GM18499 (cell line): Measurements from ENCODE around the gene AHR.
"Not testable (repeated sequence)": the region's sequence is repeated elsewhere in the genome, so short reads cannot be mapped to it uniquely, and the experiment has no call there.

ENCODE experiments used
- ATAC-seq: cut with Tn5 transposase; IDR thresholded peaks from one replicate; pipeline ENCODE4 v1.9.1; 2021; ENCODE audit warnings: moderate number of reproducible peaks; ENCODE audit not compliant: insufficient read depth, unreplicated experiment

Gene AHR

DNA sequence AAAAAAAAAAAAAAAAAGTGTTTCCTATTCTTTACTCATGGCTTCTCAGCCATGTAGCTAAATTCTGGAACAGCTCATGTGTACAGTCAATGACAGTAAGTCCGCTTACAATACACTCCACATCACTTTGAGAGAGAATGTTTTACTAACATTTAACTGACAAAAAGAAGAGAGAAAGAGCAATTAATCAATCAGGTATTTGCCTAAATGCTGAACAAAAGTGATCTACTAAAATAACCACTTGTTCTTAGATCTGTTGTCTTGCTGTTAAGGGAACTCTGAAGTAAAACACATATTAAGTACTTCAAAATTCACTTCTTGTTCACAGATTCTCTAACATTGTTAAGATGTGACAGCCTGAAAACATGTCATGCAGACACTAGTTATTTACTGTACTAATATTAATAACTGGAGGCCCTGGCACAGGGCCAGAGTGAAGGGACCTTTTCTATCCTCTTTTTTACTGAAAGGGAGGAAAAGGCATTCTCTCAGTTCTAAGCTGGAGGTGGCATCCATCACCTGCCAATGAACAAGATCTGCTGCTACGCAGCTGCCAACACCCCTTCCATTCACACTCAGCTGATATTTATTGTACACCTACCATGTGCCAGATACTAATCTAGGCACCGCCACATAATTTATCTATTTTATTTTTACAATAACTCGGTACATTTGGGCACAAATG, 72.6 kb downstream of the AHR start:
- ATAC-seq, result no peak

- no peak for ATAC-seq
Observed at GRCh38 chr7:17371671-17372524, 73.4 kb downstream of the AHR start.

- ATAC-seq, result no peak
Observed at GRCh38 chr7:17374157-17374556, 75.7 kb downstream of the AHR start.

GRCh38 chr7:17374654-17375053, 76.2 kb downstream of the AHR start:
- no peak for ATAC-seq

DNA sequence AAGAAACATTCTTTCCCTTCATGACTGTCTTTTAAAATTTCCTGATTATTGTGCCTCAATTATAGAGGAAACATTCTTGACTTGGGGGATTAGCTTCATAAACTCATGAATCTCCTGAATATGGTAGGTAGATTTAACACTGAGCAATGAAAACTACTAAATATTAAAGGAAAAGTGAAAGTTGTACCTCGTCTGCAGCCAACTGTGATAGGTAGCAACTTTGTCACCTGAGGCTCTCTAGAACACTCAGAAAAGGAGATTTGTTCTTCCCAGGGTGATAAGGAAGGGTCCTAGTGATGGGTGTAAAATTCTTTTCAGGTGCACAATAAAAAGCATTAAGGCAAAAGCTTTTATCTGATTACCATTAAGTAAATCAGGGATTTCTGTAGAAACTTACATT, 78.1 kb downstream of the AHR start:
- ATAC-seq, result no peak

DNA sequence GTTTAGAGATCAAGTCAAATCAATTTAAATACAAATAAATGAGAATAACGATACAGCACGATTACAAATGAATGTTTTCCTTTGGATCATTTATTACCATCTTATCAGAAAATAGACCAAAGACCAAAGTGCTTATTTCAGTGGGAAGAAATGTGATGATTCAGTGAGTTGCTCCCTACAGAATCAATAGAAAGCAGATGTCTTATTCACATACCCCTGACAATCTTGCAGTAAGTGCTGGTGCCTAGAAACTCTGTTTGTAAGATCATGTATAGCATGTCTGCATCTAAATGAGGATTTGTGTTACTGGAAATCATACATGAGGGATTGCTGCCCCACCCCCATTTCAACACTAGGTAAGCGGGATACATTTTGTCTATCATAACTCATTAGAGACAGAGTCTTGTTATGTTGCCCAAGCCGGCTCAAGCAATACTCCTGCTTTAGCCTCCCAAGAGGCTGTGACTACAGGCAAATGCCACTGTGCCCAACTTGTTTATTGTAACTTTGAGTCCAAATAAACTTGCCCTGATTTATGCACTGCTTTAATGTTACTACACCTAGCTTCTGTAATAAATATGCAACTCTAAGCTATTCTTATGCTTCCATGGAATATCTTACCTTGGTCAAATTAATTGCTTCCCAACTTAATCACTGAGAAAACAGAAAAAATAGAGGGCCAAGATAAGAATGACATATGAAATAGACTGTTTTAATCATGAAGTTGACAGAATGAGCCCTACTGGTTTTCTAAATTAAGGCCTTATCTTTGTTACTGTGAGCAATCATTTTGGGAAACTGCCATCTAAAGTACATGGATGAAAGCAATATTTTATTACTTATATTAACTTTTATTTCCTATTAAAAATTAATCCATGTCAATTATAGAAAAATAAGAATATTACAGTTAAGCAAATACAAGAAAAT, 82.5 kb downstream of the AHR start:
- ATAC-seq, result no peak

- ATAC-seq, result not testable (repeated sequence)
Observed at GRCh38 chr7:17382408-17383354, 84.2 kb downstream of the AHR start.

DNA sequence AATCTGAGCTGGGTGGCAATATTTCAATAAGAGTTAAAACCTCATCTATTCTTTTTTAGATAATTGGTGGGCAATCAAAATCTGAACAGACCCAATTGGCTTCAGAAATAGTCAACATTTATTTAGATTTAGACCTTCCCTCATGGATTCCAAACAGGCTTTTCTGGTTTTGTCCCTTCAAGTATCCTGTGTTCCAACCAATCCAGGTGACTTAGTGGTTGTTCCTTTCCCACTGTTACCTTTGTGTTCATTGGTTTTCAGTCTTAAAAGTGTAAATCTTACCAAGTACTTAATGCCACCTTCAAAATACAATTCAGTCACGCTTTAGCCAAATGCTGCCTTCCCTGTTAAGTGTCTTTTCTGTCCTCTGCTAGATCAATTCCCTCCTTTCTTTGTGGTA, 85.9 kb downstream of the AHR start:
- no peak for ATAC-seq

DNA sequence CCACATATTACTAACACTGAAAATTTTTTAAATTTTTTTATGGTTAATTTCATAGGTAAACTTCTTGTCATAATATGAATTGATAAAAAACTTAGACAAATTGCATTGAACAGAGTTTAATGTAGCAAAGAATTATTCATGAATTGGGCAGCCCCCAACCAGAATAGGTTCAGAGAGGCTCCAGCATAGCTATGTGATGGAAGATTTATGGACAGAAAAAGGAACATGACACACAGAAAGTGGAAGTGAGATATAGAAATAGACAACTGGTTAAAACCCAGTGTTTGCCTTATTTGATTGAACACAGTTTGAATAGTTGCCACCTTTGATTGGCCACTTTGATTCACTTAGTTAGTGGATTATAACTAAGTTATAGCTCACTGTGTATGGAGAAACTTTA, 87.2 kb downstream of the AHR start:
- ATAC-seq, result no peak

GRCh38 chr7:17390392-17390791, 91.9 kb downstream of the AHR start:
- ATAC-seq, result no peak

DNA sequence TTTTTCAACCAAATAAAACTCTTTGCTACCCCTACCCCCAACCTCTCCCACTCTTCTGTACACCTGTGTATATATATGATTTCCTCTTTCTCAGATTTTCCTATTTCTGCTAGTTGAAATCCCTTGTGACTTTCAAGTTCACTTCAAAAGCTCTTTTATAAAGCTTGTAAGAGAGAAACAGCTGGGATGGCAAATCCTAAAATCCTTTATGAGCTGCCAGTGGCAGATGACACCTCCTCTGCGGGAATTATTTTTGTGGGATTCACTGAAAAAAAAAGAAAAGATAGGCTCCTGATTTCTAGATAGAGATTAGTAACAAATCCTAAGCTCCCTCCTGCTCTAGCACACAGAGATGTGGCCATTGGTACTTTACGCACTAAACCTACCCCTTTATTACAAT, 92.9 kb downstream of the AHR start:
- no peak for ATAC-seq

DNA sequence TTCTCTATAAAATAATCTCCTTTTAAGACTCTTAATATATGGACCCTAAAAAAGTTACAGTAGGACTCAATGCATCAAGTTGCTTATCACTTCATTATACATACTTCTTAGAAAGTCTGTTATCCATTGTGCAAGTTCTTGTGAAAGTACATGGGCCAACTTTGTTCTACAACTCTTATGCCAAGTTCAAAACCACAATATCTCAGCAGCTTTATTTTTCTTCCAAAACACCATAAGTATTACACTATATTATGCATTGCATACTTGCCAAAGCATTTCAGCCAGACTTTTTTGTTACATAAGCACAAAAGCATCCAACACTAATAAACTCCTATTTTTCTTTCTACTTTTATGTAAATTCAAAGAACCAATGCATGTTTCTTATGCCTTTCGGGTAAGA, 94.4 kb downstream of the AHR start:
- no peak for ATAC-seq

GRCh38 chr7:17394563-17394962, 96.1 kb downstream of the AHR start:
- ATAC-seq, result not testable (repeated sequence)
